Vagina (tissue), 2 donors: ENCODE measurements around the gene TTLL6.

Experiments
- CTCF ChIP-seq, 3 experiments: fragments of 450-650 bp in 2 of 3; fragments of 200-600 bp in 1 of 3; sonication (generic) in 1 of 3; IDR thresholded peaks; one replicate each; pipeline ENCODE4 v1.5.1; 2017 to 2019; ENCODE audit warnings: antibody characterized with exemption in 3 of 3, mild to moderate bottlenecking in 2 of 3, moderate library complexity in 2 of 3
- POLR2A ChIP-seq, 2 donors: fragments of 450-650 bp; IDR thresholded peaks; one replicate each; pipeline ENCODE4 v1.6.1; 2017; ENCODE audit warnings: antibody characterized with exemption in 2 of 2, mild to moderate bottlenecking in 2 of 2, moderate library complexity in 2 of 2
- POLR2AphosphoS5 ChIP-seq, 2 donors: sonication (generic); formaldehyde crosslinking; IDR thresholded peaks; one replicate each; pipeline ENCODE4 v1.9.0; 2017; ENCODE audit warnings: antibody characterized with exemption in 2 of 2, mild to moderate bottlenecking in 2 of 2, low read depth in 1 of 2; ENCODE audit not compliant: insufficient read depth in 1 of 2

- TF ChIP-seq CTCF (IDR thresholded peaks at IDR 0.05) (no peak), POLR2AphosphoS5 (IDR thresholded peaks at IDR 0.05; ENCODE audit: insufficient read depth in 1 of 2, low read depth in 1 of 2) (no peak), POLR2A (IDR thresholded peaks at IDR 0.05) (no peak)
These were observed 1.7 kb downstream of the TTLL6 start for GRCh38 chr17:48815311-48815710.
